NCI-H2107 (cell line): ENCODE data around the gene DLX2.

Source experiments
- DNase-seq: peaks from one replicate; lab custom pipeline; 2025; lab: John Stamatoyannopoulos, UW

Gene DLX2

GRCh38 chr2:172107690-172108586 lies 5.2 kb upstream of the DLX2 start:
- no peak for DNase-seq

- DNase-seq: peak; percentile 31
Observed at GRCh38 chr2:172106108-172106961, 3.6 kb upstream of the DLX2 start.

DNA sequence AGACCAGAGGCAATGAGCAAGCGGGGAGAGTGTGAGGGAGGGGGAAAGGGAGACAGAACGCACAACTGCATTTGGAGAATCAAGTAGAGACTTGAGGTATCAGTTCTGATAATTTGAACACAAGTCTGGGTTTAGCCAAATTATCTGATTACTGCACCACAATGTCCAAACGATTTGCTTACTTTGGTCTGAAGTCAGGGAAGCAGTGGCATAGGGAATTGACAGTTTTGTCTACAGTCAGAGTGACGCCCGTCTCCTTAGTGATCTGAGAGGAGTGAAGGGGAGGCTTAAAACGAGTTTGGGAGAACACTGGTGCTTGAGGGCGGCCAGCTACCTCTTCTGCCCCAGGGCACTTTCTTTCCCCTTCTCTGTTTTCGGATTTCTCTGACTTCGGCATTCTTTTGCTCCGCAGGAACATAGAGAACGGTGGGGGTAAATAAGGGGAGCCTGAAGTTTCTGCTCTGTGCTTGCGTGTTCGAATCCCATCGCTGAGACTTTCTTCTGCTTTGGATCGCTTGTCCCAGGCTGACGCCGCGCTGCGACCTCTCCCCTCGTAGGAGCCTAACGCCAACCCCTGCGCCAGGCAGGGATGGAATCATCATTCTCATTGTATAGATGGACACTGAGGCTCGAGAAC lies 2.9 kb upstream of the DLX2 start:
- no peak for DNase-seq

- DNase-seq: peak; percentile 66
Observed at GRCh38 chr2:172103471-172104272, 972 bp upstream of the DLX2 start.

DNA sequence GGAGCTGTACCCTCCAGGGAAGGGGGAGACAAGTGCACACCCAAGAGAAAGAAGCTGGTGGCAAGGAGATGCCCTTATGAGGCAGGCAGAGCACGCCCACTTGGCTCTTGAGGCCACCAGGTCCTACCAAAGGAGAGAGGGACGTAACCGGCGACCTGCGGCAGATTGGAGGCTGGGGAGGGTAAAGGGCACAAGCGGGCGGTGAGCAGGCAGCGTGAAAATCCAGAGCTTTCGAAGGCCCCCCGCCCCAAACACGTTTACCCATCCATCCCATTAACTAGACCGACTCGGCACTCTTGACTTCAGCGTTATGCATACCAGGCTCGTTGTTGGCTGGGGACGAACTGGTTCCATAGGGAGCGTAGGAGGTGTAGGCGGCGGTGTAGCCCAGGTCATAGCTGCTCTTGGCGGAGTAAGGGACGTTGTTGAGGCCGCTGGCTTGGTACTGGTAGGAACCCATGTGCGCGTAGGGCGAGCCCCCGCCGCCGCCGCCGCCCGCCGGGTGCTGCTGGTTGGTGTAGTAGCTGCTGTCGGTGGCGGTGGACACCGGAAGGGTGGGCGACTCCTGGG lies 794 bp downstream of the DLX2 start:
- DNase-seq: no peak

DNA sequence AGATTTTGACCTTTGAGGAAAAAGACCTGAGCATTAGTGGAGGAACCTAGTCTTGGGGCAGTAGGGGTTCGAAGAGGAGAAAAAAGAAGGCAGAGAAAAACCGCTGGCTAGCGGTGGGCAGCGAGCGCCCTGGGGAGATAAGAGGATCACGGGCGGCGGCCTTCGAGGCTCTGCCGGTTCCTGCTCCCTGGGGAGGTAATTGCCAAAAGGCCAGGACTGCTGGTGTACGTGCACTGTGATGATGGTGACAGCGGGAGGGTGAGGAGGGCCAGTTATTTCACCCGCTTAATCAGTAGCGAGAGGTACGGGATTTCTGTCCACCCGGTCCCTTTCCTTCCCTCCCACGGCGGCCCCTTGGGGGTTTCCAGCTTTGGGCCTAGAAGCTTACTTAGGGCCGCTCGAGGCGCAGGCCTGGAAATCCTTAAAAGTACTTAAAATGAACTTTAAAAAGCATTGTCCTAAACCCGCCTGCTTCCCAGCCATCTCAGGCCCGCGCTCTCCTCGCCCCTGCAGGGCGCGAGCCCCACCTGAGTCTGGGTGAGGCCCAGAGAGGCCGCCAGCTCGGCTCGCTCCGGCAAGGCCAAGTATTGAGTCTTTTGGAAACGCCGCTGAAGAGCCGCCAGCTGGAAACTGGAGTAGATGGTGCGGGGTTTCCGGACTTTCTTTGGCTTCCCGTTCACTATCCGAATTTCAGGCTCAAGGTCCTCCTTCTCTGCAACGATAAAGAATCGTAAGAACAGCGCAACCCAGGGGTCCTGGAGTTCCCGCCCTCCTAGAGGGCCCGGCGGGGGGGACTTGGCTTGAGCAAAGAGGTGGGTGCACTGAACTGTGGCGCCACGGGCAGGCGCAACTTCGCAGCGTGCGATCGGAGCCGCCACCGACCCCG lies 1.5 kb downstream of the DLX2 start:
- DNase-seq: no peak

GRCh38 chr2:172100080-172100934 lies 2.4 kb downstream of the DLX2 start:
- DNase-seq: no peak

DNA sequence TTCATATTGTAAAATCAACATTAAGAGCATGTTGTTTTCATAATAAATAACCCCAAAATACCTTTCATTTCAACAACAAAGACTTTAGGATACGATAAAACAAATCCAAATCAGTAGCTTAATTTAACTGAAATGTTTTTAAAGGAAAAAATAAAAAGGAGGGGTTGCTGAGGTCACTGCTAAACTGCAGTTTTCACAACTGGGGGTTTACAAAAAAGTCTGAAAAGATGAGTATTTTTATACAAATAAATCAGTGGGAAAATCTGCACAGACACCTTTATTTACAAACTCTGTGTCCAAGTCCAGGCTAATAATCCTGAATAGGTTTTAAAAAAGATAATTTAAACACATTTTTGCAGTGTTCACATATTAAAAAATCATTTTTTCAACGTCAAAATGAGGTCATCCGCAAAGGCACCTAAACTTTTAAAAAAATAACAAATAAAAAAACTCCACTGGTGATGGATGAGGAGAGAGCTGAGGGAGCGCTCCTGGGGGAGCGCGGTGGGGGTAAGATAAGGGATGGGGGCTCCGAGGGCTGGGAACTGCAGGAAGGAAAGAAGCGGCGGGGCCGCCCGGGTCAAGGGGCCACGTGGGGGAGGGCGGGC lies 3.1 kb downstream of the DLX2 start:
- no peak for DNase-seq

DNA sequence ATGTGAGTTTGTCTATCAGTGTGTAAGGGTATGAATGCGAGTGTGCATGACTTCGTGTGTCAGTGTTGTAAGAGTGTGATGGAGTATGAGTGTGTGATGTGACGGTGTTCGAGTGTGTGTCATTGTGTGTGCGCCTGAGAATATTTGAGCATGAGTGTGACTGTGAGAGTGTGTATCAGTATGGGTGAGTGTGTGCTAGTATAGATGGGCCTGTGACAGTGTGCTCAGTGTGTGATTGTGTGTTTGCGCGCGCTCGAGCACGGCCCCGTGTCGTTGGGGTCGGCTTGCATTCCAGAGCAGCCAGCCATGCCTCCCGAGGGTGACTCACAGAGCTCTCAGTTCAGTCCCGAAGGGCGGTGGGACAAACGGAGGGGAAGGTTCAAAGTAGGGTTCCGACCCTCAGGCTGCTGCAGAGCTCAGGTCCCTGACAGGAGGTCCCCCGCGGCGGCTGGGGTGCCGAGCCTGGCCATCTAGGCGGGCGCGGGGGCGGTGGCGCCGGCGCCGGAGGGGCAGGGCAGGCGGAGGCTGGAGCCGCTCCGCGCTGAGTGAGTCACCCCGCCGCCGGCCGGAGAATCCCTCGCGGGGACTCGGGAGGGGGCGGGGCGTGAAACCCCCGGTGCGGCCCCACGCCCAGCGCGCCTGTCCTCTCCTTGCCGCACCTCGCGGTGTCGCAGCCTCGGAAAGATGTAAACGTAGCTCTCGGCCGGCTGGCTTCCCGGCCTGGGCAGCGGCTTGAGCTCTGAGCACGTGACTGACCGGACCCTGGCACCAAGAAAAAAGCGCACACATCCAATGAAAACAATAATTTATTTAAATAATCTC lies 3.8 kb downstream of the DLX2 start:
- no peak for DNase-seq

DNA sequence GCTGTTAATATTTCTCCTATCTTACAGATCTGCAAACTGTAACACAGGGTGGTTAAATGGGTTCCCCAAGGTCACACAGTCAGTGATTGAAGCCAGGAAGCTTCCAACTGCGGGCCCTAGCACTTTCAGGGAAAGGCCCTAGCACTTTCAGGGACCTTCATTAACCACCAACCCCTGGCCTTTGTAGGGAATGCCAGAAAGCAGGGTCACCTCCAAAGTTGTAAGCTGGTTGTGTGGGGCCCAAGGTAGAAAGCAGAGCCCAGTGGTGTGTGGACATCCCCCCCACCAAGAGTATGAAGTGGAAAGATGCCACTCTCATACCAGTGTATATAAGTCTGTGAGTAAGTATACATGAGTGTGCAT lies 4.4 kb downstream of the DLX2 start:
- DNase-seq: no peak

GRCh38 chr2:172097557-172098131 lies 5.1 kb downstream of the DLX2 start:
- no peak for DNase-seq

- DNase-seq: no peak
Observed at GRCh38 chr2:172096626-172097547, 5.8 kb downstream of the DLX2 start.

DNA sequence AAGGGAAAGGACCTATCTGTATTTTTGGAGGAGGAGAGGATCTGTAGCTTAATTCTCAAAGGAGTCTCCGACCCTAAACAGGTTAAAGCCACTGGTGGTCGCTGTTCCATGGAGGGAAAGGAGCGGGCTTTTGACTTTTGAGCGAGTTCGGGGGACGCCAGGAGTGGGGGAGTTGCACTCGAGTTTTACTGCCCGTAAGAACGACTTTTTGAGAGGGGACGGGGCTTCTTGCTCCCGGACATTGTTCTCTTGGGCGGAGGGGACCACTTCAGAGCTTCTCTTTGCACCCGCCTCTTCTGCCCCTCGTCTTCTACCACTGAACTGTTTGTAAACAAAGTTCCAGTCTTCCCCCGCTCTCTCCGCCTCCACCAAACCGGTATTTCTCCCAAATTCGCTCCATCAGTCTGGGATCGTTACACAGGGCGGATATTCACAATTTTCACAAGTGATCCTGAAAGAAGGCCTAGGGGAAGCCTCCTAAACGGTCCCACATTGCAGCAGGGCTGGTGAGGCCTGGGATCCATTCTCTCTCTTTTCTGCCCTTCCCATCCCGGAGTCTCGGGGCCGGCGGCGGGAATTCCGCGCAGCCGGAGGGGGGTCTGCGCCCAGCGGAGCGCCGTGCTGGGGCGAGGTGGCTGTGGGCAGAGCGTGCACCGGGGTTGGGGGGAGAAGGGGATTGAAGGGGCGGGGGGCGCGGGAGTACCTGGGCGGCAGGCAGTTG lies 6.6 kb downstream of the DLX2 start:
- DNase-seq: no peak

GRCh38 chr2:172095146-172095904 lies 7.4 kb downstream of the DLX2 start:
- no peak for DNase-seq
